Parathyroid adenoma (tissue), 2 donors: ENCODE measurements around the gene STAC2.
A peak's percentile ranks its signal among the peaks of the same experiment; 100 is the strongest.

Experiments
- H2AFZ ChIP-seq: fragments of 300-600 bp; sonication (generic); one replicate; pipeline ENCODE4 v1.7.0; 2017; ENCODE audit warnings: antibody characterized with exemption, mild to moderate bottlenecking
- H3K27ac ChIP-seq: fragments of 300-600 bp; sonication (generic); one replicate; pipeline ENCODE4 v1.7.0; 2017
- H3K27me3 ChIP-seq: fragments of 300-600 bp; sonication (generic); one replicate; pipeline ENCODE4 v1.7.0; 2017; ENCODE audit warnings: low read length; ENCODE audit not compliant: control insufficient read depth, insufficient read depth
- H3K36me3 ChIP-seq: fragments of 300-600 bp; sonication (generic); one replicate; pipeline ENCODE4 v1.7.0; 2017; ENCODE audit warnings: low read length; ENCODE audit not compliant: control insufficient read depth, insufficient read depth
- H3K4me1 ChIP-seq: fragments of 300-600 bp; sonication (generic); one replicate; pipeline ENCODE4 v1.7.0; 2017; ENCODE audit warnings: control low read depth
- H3K4me2 ChIP-seq: fragments of 300-600 bp; sonication (generic); one replicate; pipeline ENCODE4 v1.7.0; 2017; ENCODE audit warnings: low read length
- H3K4me3 ChIP-seq: fragments of 300-600 bp; sonication (generic); one replicate; pipeline ENCODE4 v1.7.0; 2017; ENCODE audit warnings: low read depth, low read length
- H3K79me2 ChIP-seq: fragments of 300-600 bp; sonication (generic); one replicate; pipeline ENCODE4 v1.7.0; 2017; ENCODE audit warnings: control low read depth
- H3K9ac ChIP-seq: fragments of 300-600 bp; sonication (generic); one replicate; pipeline ENCODE4 v1.7.0; 2017; ENCODE audit warnings: mild to moderate bottlenecking
- H3K9me3 ChIP-seq: fragments of 300-600 bp; sonication (generic); one replicate; pipeline ENCODE4 v1.7.0; 2017; ENCODE audit warnings: low read length; ENCODE audit not compliant: control insufficient read depth
- TF ChIP-seq, protein P1 (sequence below): fragments of 300-600 bp; sonication (generic); IDR thresholded peaks from one replicate; pipeline ENCODE4 v1.7.0; 2017; ENCODE audit warnings: antibody characterized with exemption, mild to moderate bottlenecking
- donor health status: primary hyperparathyroidism.

The STAC2 gene

DNA sequence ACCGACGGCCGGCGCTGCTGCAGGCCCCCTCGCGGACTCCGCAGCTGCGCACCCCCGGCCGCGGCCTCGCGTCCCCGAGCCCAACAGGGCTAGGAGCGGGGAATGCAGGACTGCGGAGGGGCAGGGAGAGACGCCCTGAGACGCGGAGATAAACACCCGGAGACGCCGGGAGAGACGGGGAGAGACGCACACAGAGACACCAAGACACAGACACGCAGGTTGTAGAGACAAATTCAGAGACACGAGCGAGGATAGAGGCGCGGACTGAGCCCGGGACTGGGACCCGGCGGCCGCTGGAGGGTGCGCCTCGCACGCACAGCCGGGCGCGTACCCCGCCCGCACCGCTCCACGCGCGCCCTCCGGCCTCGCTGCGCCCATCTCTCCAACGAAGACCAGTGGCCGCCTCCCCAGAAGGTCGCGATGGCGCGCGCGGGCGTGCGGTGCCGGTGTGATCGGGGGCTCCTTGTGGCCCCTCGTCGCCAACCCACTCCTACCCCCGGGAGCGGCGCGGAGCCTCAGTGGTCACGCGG is 902 bp downstream of the STAC2 start:
- H3K4me3 ChIP-seq = no peak overlapping the region
- H3K9ac ChIP-seq = no peak overlapping the region
- no peak overlapping the region for H3K27ac ChIP-seq
- no peaks in the 10 kb centered on the region for H3K79me2 ChIP-seq
- TF ChIP-seq, protein P1, sequence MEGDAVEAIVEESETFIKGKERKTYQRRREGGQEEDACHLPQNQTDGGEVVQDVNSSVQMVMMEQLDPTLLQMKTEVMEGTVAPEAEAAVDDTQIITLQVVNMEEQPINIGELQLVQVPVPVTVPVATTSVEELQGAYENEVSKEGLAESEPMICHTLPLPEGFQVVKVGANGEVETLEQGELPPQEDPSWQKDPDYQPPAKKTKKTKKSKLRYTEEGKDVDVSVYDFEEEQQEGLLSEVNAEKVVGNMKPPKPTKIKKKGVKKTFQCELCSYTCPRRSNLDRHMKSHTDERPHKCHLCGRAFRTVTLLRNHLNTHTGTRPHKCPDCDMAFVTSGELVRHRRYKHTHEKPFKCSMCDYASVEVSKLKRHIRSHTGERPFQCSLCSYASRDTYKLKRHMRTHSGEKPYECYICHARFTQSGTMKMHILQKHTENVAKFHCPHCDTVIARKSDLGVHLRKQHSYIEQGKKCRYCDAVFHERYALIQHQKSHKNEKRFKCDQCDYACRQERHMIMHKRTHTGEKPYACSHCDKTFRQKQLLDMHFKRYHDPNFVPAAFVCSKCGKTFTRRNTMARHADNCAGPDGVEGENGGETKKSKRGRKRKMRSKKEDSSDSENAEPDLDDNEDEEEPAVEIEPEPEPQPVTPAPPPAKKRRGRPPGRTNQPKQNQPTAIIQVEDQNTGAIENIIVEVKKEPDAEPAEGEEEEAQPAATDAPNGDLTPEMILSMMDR = no peak
- H3K4me1 ChIP-seq = peaks cover 8% of the 10 kb centered on the region
- H3K9me3 ChIP-seq = no peaks in the 10 kb centered on the region
- peak overlapping the region; percentile 38 for H3K4me2 ChIP-seq
- H3K36me3 ChIP-seq = no peaks in the 10 kb centered on the region
- peaks cover 3% of the 10 kb centered on the region for H3K27me3 ChIP-seq
- H2AFZ ChIP-seq = peak overlapping the region; percentile 60

DNA sequence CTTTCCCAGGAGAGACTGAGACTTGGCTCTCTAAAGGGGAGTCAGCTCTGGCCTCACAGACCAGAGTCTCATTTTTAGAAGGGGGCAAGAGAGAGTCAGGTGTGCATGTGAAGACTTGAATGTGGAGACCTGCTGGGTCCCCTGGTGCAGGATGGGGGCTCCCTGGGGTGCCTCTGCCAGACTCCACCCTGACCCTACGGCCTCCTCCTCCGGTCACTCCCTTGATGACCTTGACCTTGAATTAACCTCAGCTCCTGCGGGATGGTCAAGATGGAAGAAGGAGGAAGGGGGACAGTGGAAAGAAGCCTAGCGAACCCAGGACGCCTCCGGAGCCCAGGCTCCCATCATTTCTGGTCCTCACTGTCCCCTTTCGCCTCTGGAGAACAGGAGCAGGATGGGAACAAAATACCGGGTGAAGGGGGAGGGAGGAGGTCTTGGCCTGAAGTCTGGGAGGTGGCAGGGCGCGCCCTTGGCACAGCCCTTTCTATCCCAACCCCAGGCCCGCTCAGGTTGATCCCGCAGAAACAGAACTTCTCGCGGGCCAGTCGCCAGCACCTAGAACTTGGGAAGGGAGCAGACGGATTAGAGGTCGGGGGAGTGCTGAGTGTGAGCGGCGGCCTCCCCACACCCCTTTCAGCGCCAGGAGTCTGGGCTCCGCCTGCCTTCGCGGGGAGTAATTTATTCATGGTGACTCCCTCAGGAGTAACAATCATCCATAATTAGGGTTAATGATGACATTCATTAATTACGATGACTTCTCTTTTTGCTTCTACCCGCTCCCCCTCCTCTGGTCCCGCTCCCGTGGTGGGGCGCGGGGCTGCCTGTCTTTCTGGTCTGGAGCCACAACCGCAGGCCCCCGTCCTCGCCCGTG is 1.6 kb downstream of the STAC2 start:
- TF ChIP-seq, protein P1 = no peak
- no peaks in the 10 kb centered on the region for H3K79me2 ChIP-seq
- H3K9ac ChIP-seq = no peak overlapping the region
- no peaks in the 10 kb centered on the region for H3K36me3 ChIP-seq
- H3K4me2 ChIP-seq = peak overlapping the region; percentile 38
- H2AFZ ChIP-seq = peak overlapping the region; percentile 60
- H3K27ac ChIP-seq = no peak overlapping the region
- no peaks in the 10 kb centered on the region for H3K9me3 ChIP-seq
- H3K27me3 ChIP-seq = peaks cover 3% of the 10 kb centered on the region
- H3K4me3 ChIP-seq = no peak overlapping the region
- peaks cover 8% of the 10 kb centered on the region for H3K4me1 ChIP-seq

DNA sequence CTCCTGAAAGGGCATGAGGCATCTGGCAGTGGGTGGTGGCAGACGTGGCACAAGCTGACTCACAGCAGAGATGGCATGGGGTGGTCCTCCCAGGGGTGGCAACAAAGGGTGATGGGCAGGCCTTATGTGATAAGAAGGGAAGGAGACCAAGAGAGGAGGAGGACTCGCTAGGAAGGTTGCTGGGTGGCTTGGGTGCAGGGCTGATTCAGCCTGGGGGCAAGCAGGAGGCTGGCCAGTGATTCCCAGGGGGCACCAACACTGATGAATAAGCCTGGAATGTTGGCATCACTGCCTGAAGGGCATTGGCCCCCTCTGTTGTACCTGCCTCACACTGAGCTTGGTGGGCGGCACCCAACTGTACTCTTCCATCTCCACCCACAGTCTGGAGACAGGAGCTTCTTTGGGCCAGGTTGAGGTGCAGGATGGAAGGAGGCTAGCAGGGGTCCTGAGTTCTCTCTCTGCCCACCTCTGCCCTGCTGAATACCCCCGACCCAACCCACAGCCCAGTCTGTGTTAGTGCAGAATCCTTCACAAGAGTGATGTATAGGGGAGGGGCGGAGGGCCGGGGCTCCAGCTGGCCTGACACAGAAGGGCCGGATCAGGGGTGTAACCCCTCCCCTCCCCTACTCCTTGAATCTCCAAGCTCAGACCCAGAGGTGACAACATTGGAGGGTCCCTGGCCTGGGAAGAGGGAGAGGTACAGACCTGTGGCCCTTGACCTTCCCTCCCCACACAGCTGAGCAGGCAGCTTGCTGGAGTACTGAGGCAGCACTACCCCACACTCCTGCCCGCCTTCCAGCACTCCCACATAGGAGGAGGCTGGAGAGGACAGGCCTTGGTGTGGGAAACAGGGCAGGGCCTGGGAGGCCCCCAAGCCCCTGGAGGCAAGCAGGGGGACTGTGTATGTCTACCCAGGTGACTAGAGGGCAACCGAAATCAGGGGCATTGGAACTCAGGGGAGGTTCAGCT is 2.6 kb downstream of the STAC2 start:
- Histone ChIP-seq H3K4me3 (no peak overlapping the region), H3K79me2 (no peaks in the 10 kb centered on the region), H3K9me3 (no peaks in the 10 kb centered on the region), H2AFZ (no peak overlapping the region), H3K9ac (no peak overlapping the region), H3K27ac (no peak overlapping the region), H3K4me1 (peaks cover 8% of the 10 kb centered on the region), H3K27me3 (peaks cover 3% of the 10 kb centered on the region), H3K36me3 (no peaks in the 10 kb centered on the region), H3K4me2 (no peak overlapping the region)
- TF ChIP-seq, protein P1 = no peak

DNA sequence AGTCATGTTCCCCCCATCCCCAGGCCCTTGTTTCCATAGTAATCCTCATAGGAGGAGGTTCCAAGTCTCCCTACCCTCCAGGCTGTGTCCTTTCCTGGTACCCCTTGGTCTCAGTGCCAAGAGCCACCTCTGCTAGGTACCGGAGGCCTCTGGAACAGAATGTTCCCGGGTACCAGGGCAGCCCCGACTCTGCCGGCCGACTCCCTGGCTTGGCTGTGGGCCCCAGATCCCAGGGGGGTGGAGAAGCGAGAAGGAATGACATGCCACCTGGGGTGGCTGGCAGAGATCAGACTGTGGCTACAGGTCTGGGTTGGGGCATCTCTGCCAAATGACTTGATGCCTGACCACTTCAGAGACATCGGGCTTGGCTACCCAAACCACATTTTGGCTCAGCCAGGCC is 3.6 kb downstream of the STAC2 start:
- no peak overlapping the region for H3K4me3 ChIP-seq
- no peaks in the 10 kb centered on the region for H3K36me3 ChIP-seq
- H3K27ac ChIP-seq = no peak overlapping the region
- no peaks in the 10 kb centered on the region for H3K79me2 ChIP-seq
- peaks cover 8% of the 10 kb centered on the region for H3K4me1 ChIP-seq
- H3K27me3 ChIP-seq = peaks cover 3% of the 10 kb centered on the region
- H3K9ac ChIP-seq = no peak overlapping the region
- H3K9me3 ChIP-seq = no peaks in the 10 kb centered on the region
- H3K4me2 ChIP-seq = no peak overlapping the region
- H2AFZ ChIP-seq = no peak overlapping the region
- TF ChIP-seq, protein P1 = no peak
